ENCODE measurements around the gene HAVCR1.
"Not testable (repeated sequence)": the region's sequence is repeated elsewhere in the genome, so short reads cannot be mapped to it uniquely, and the experiment has no call there.

Gene HAVCR1

GRCh38 chr5:157059093-157059539 lies at the start of gene HAVCR1:
Gene HAVCR1 (minus strand): TSS chr5:157059116. CDS start chr5:157057943, 1,173 bp downstream.
- no peak for DNase-seq (ENCODE audit: low spot score)

- no peak for DNase-seq (ENCODE audit: low spot score)
Observed at GRCh38 chr5:157107508-157107907, 48.6 kb upstream of the HAVCR1 start.

- DNase-seq (ENCODE audit: low spot score), result peak; percentile 34
Observed at GRCh38 chr5:157106630-157107461, 47.9 kb upstream of the HAVCR1 start.

- DNase-seq (ENCODE audit: low spot score), result peak; percentile 53
Observed at GRCh38 chr5:157100140-157100679, 41.3 kb upstream of the HAVCR1 start.

GRCh38 chr5:157088342-157088990 lies 29.6 kb upstream of the HAVCR1 start:
- no peak for DNase-seq (ENCODE audit: low spot score)

- DNase-seq (ENCODE audit: low spot score), result no peak
Observed at GRCh38 chr5:157086751-157087359, 27.9 kb upstream of the HAVCR1 start.

GRCh38 chr5:157085930-157086329 lies 27.0 kb upstream of the HAVCR1 start:
- no peak for DNase-seq (ENCODE audit: low spot score)

- no peak for DNase-seq (ENCODE audit: low spot score)
Observed at GRCh38 chr5:157080286-157080685, 21.4 kb upstream of the HAVCR1 start.

GRCh38 chr5:157076558-157076957 lies 17.6 kb upstream of the HAVCR1 start:
- peak; percentile 50 for DNase-seq (ENCODE audit: low spot score)

- no peak for DNase-seq (ENCODE audit: low spot score)
Observed at GRCh38 chr5:157072508-157072907, 13.6 kb upstream of the HAVCR1 start.

GRCh38 chr5:157069949-157070348 lies 11.0 kb upstream of the HAVCR1 start:
- DNase-seq (ENCODE audit: low spot score), result no peak

- no peak for DNase-seq (ENCODE audit: low spot score)
Observed at GRCh38 chr5:157068785-157069184, 9.9 kb upstream of the HAVCR1 start.

- no peak for DNase-seq (ENCODE audit: low spot score)
Observed at GRCh38 chr5:157068339-157068738, 9.4 kb upstream of the HAVCR1 start.

GRCh38 chr5:157067005-157067404 lies 8.1 kb upstream of the HAVCR1 start:
- no peak for DNase-seq (ENCODE audit: low spot score)

GRCh38 chr5:157066080-157066479 lies 7.2 kb upstream of the HAVCR1 start:
- no peak for DNase-seq (ENCODE audit: low spot score)

GRCh38 chr5:157063776-157064430 lies 5.0 kb upstream of the HAVCR1 start:
- DNase-seq (ENCODE audit: low spot score), result no peak

- DNase-seq (ENCODE audit: low spot score), result peak; percentile 41
Observed at GRCh38 chr5:157059891-157060290, 975 bp upstream of the HAVCR1 start.

GRCh38 chr5:157057459-157058370 lies 1.2 kb downstream of the HAVCR1 start:
- no peak for DNase-seq (ENCODE audit: low spot score)

- not testable (repeated sequence) for DNase-seq (ENCODE audit: low spot score)
Observed at GRCh38 chr5:157056848-157057247, 2.1 kb downstream of the HAVCR1 start.

GRCh38 chr5:157051604-157052245 lies 7.2 kb downstream of the HAVCR1 start:
- no peak for DNase-seq (ENCODE audit: low spot score)

All from AG20443 (cell line).